Right atrium auricular region (tissue), 2 donors: ENCODE results near the gene WBP1L. TPM values are rescaled to one million over a fixed set of nuclear protein-coding genes. Genes with fewer than 3 reads are reported as not detected.

ENCODE experiments used
- DNase-seq: peaks from one replicate; pipeline ENCODE4 v3.0.0-alpha.2; 2019; ENCODE audit warnings: low spot score
- H3K27ac ChIP-seq, 2 donors: fragments of 200-600 bp; sonication (generic); 1 replicate in 1 of 2; 2 replicates in 1 of 2; pipeline ENCODE4 v1.5.1; 2016 to 2019
- H3K27me3 ChIP-seq, 2 donors: fragments of 200-600 bp; sonication (generic); one replicate each; pipeline versions ENCODE4 v1.5.1 to v1.6.0; 2017 to 2019
- H3K36me3 ChIP-seq: fragments of 200-600 bp; sonication (generic); one replicate; pipeline ENCODE4 v1.5.1; 2016
- H3K4me1 ChIP-seq, 2 donors: fragments of 200-600 bp; sonication (generic); one replicate each; pipeline versions ENCODE4 v1.5.1 to v1.6.0; 2017 to 2019
- H3K4me3 ChIP-seq, 2 donors: fragments of 200-600 bp; sonication (generic); 1 replicate in 1 of 2; 2 replicates in 1 of 2; pipeline ENCODE4 v1.5.1; 2017 to 2019; ENCODE audit warnings: mild to moderate bottlenecking in 1 of 2, moderate library complexity in 1 of 2
- H3K9me3 ChIP-seq, 2 donors: fragments of 200-600 bp; sonication (generic); one replicate each; pipeline ENCODE4 v1.5.1; 2019
- total RNA-seq, 2 donors: library from RNA; depleted of rRNA; stranded (reverse); fragments of >200 nt; gene quantifications; one replicate each; pipeline ENCODE4 v1.1.0, GENCODE V29; 2016
- TF ChIP-seq, protein P1 (sequence below), 2 donors: fragments of 200-600 bp; sonication (generic); IDR thresholded peaks; one replicate each; pipeline ENCODE4 v1.5.1; 2019; ENCODE audit warnings: antibody characterized with exemption in 2 of 2

WBP1L gene
- total RNA-seq, 2 donors from 2014 or later = 46.1 to 94.4 TPM

- Histone ChIP-seq H3K27ac (peak overlapping the region; percentile 89 to 99), H3K4me3 (peak overlapping the region in 1 of 2 donors; percentile 1), H3K4me1 (peaks cover 0 to 98% of the 10 kb centered on the region in 2 donors), H3K9me3 (no peaks in the 10 kb centered on the region), H3K27me3 (no peaks in the 10 kb centered on the region), H3K36me3 (no peaks in the 10 kb centered on the region)
- TF ChIP-seq, protein P1, sequence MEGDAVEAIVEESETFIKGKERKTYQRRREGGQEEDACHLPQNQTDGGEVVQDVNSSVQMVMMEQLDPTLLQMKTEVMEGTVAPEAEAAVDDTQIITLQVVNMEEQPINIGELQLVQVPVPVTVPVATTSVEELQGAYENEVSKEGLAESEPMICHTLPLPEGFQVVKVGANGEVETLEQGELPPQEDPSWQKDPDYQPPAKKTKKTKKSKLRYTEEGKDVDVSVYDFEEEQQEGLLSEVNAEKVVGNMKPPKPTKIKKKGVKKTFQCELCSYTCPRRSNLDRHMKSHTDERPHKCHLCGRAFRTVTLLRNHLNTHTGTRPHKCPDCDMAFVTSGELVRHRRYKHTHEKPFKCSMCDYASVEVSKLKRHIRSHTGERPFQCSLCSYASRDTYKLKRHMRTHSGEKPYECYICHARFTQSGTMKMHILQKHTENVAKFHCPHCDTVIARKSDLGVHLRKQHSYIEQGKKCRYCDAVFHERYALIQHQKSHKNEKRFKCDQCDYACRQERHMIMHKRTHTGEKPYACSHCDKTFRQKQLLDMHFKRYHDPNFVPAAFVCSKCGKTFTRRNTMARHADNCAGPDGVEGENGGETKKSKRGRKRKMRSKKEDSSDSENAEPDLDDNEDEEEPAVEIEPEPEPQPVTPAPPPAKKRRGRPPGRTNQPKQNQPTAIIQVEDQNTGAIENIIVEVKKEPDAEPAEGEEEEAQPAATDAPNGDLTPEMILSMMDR (IDR thresholded peaks at IDR 0.05) = no peak
- no peak for DNase-seq
These were observed 37.6 kb downstream of the WBP1L start for GRCh38 chr10:102781090-102781920.

DNA sequence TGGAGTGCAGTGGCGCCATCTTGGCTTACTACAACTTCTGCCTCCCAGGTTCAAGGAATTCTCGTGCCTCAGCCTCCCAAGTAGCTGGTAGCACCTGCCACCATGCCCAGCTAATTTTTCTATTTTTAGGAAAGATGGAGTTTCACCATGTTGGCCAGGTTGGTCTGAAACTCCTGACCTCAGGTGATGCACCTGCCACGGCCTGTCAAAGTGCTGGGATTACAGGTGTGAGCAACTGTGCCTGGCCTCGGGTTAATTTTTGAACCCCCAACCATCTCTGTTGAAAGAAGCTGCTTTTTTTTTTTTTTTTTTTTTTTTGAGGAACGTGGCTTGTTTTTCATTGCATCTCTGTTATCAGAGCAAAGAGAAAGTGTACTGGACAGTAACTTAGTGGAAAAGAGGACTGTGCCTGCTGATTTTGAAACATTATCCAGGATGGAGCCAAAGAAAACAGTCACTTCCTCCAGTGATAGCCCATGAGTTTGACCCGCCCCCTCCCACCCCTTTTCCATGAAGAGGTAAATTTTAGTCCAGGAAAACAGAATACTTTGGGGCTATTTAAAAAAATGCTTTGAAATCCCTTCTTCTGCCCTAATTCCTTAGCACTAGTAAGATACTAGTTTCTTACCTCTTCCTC lies 38.3 kb downstream of the WBP1L start:
- H3K27ac ChIP-seq = peak overlapping the region; percentile 89 to 99
- H3K4me3 ChIP-seq = peak overlapping the region; percentile 5 to 25
- DNase-seq = no peak
- peaks cover 0 to 98% of the 10 kb centered on the region in 2 donors for H3K4me1 ChIP-seq
- H3K36me3 ChIP-seq = no peaks in the 10 kb centered on the region
- H3K9me3 ChIP-seq = no peaks in the 10 kb centered on the region
- TF ChIP-seq, protein P1 (IDR thresholded peaks at IDR 0.05) = no peak
- no peaks in the 10 kb centered on the region for H3K27me3 ChIP-seq

GRCh38 chr10:102782673-102783551 lies 39.2 kb downstream of the WBP1L start:
- H3K36me3 ChIP-seq = no peaks in the 10 kb centered on the region
- H3K4me3 ChIP-seq = peak overlapping the region; percentile 5 to 25
- H3K27ac ChIP-seq = peak overlapping the region; percentile 89 to 99
- TF ChIP-seq, protein P1 (IDR thresholded peaks at IDR 0.05) = no peak
- no peaks in the 10 kb centered on the region for H3K9me3 ChIP-seq
- peak; percentile 92 for DNase-seq
- H3K27me3 ChIP-seq = no peaks in the 10 kb centered on the region
- H3K4me1 ChIP-seq = peaks cover 0 to 95% of the 10 kb centered on the region in 2 donors

DNA sequence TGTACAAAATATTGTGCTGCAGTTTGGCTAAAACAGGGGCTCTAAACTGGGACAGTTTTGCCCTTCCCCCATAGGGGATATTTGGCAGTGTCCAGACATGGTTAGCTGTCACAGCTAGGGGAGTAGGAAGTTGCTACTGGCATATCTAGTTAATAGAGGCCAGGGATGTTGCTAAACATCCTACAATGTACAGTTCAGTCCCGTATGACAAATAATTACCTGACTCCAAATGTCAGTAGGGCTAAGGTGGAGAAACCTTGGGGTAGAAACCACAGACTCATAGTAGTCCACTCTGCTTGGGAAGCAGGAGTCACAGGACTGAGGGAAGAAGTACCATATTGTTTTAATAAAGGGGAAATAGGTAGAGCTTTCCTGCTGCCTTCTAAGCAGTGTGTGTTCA lies 39.8 kb downstream of the WBP1L start:
- Histone ChIP-seq H3K27me3 (no peaks in the 10 kb centered on the region), H3K36me3 (no peaks in the 10 kb centered on the region), H3K4me1 (peaks cover 0 to 94% of the 10 kb centered on the region in 2 donors), H3K4me3 (peak overlapping the region in 1 of 2 donors; percentile 25), H3K9me3 (no peaks in the 10 kb centered on the region), H3K27ac (peak overlapping the region; percentile 89 to 99)
- DNase-seq = no peak
- TF ChIP-seq, protein P1 (IDR thresholded peaks at IDR 0.05) = no peak

DNA sequence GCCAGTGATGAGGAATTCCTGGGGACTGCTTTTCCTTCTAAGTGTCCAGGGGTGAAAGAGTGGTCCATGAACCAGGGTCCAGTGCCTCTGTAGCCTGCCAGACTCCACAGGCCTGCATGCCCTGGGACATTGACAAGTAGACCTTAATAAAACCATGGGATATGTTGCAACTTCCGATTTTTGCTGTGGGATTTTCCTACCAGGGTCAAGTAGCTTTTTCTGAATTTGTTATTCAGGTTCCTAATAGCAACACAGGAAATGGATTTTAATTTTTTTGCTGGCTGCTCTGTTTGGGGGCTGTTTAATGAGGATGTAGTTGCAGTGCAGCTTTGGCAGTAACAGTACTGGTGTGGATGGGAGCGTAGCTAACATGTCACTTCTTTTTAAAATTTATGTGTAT lies 42.1 kb downstream of the WBP1L start:
- H3K4me3 ChIP-seq = no peak overlapping the region

More for the DNA sequence above, 42.1 kb downstream of the WBP1L start:
- no peaks in the 10 kb centered on the region for H3K27me3 ChIP-seq
- peaks cover 0 to 82% of the 10 kb centered on the region in 2 donors for H3K4me1 ChIP-seq
- TF ChIP-seq, protein P1 (IDR thresholded peaks at IDR 0.05) = no peak
- peak overlapping the region; percentile 52 to 99 for H3K27ac ChIP-seq
- no peaks in the 10 kb centered on the region for H3K9me3 ChIP-seq
- no peaks in the 10 kb centered on the region for H3K36me3 ChIP-seq
- no peak for DNase-seq
